H1 (cell line): ENCODE measurements around the gene CTNS. TPM values are rescaled to one million over a fixed set of nuclear protein-coding genes. Genes with fewer than 3 reads are reported as not detected.

Source experiments
- CHD2 ChIP-seq: IDR thresholded peaks from 2 replicates; pipeline ENCODE4 v1.6.1; 2012; ENCODE audit warnings: low read length, improper control_type of control experiment
- CHD7 ChIP-seq: fragments of 300-600 bp; sonication (generic); IDR thresholded peaks from 2 replicates; pipeline ENCODE4 v1.7.1; 2012; ENCODE audit warnings: low read length, moderate library complexity, mild to moderate bottlenecking, inconsistent platforms; ENCODE audit not compliant: insufficient replicate concordance
- CTBP2 ChIP-seq: IDR thresholded peaks from 2 replicates; pipeline ENCODE4 v1.7.0; 2011; ENCODE audit warnings: borderline replicate concordance, mild to moderate bottlenecking, moderate library complexity, mixed read lengths, low read length; ENCODE audit not compliant: insufficient read depth, insufficient read length
- polyA plus RNA-seq, 7 experiments: library from polyadenylated mRNA; depleted of rRNA in 3 of 7; stranded (reverse) in 5 of 7; unstranded in 2 of 7; fragments of >200 nt in 5 of 7; fragments of 200-250 nt in 2 of 7; gene quantifications; 1 replicate in 5 of 7; 2 replicates in 1 of 7; 4 replicates in 1 of 7; pipeline versions ENCODE4 v1.2.1 to v1.2.3, GENCODE V29; 2011 to 2013; ENCODE audit warnings: missing spikeins in 2 of 7, mixed read lengths in 2 of 7
- total RNA-seq: library from RNA; stranded (reverse); fragmentation: NEBNext Ultra II Directional; extraction: Animal tissue kit (Norgen Biotek cat#: 25700); gene quantifications from 2 replicates; pipeline ENCODE4 v1.2.1, GENCODE V29; 2021

CTNS gene
- total and polyA plus RNA-seq, 2 of the 8 experiments (the other 6 are each of a cell fraction or from before 2014, with no cell fraction given) = 11.6 to 12.9 TPM

- TF ChIP-seq CHD7 (no peak), CHD2 (no peak), CTBP2 (no peak)
Measured at GRCh38 chr17:3643889-3644349, 7.4 kb downstream of the CTNS start (continued).
